Measurements from ENCODE around the gene TLR9.

- TF ChIP-seq TAF1 (IDR thresholded peaks at IDR 0.05; ENCODE audit: borderline replicate concordance, low read depth, low read length) (no peak), POLR2AphosphoS5 (IDR thresholded peaks at IDR 0.05; ENCODE audit: low read depth, low read length) (no peak)
Measured at GRCh38 chr3:52182691-52183090, 42.8 kb downstream of the TLR9 start.

Data from GM12892 (cell line).